Muscle layer of duodenum (tissue), 2 donors: ENCODE measurements around the gene SIGMAR1.

Experiments
- H3K27ac ChIP-seq: one replicate; pipeline ENCODE4 v1.7.0; 2013; ENCODE audit warnings: mild to moderate bottlenecking, low read length
- H3K27me3 ChIP-seq: one replicate; pipeline ENCODE4 v1.7.0; 2013; ENCODE audit warnings: low read depth, mild to moderate bottlenecking, control low read depth, low read length
- H3K36me3 ChIP-seq, 2 donors: one replicate each; pipeline ENCODE4 v1.7.0; 2013; ENCODE audit warnings: low read length in 2 of 2, control low read depth in 1 of 2, mild to moderate bottlenecking in 1 of 2; ENCODE audit not compliant: insufficient read depth in 2 of 2, control insufficient read depth in 1 of 2
- H3K4me1 ChIP-seq, 2 donors: one replicate each; pipeline ENCODE4 v1.7.0; 2013; ENCODE audit warnings: low read length in 2 of 2, mild to moderate bottlenecking in 2 of 2, control low read depth in 1 of 2, moderate library complexity in 1 of 2; ENCODE audit not compliant: insufficient read depth in 2 of 2, control insufficient read depth in 1 of 2
- H3K4me3 ChIP-seq, 2 donors: one replicate each; pipeline ENCODE4 v1.7.0; 2013; ENCODE audit warnings: low read length in 2 of 2, low read depth in 1 of 2, mild to moderate bottlenecking in 1 of 2
- H3K9me3 ChIP-seq, 2 donors: one replicate each; pipeline ENCODE4 v1.7.0; 2013; ENCODE audit warnings: low read length in 2 of 2, control low read depth in 1 of 2, mild to moderate bottlenecking in 1 of 2; ENCODE audit not compliant: control insufficient read depth in 1 of 2
- donor health status: healthy.

The SIGMAR1 gene

DNA sequence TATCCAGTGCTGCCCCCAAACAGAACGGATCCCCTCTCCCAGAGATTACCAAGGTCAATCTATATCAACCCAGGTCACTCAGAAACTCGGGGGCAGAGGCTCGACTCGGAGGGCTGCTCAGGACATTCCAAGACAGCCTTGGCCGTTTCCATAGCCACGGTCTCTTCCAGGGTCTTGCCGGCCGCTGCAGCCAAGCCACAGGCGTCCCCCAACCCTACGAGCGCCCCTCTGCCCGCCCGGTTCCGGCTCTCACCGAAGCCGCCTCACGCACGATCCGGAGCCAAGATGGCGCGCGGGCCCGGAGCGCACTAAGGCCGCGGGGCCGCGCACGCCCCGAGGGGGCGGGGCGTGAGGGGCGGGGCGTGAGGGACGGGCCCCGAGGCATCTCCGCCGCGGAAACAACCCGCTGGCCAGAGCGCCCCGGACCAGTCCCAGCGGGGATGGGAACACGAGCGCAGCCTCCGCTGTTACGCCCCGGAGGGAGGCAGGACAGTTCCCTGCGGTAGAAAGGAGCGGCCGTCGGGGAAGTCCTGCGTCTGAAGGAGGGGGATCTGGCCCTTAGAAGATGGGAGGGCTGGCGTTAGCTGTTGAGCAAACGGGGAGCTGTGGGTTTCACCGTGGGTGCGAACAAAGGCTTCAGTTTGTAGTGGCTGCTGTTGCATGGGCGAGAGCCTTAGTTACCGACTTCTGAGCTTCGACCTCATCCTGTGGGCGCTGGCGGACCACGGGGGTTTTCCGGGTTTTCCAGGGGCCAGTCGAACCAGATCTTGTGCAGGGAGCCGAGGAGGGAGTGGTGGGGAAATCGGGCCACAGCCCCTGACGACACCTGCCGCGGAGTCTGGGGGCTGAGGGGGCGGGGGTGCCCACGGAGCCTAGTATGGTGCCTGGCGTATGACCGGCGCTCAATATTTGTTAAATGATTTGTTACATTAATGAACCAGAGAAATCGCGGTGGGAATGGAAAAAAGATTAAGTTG, 25.5 kb downstream of the SIGMAR1 start, which contains the start of gene RPP25L:
Gene RPP25L, minus strand, starts transcription at position 287 of the 977 bp plus-strand sequence. CDS start 801 bp downstream, outside the sequence.
- peak within 1 kb of the TSS; percentile 91 for H3K27ac ChIP-seq
- no peaks in the 10 kb centered on the region for H3K27me3 ChIP-seq
- no peaks in the 10 kb centered on the region for H3K9me3 ChIP-seq
- H3K4me3 ChIP-seq, result peak within 1 kb of the TSS; percentile 69 to 82
- peaks cover 27 to 36% of the 10 kb centered on the region in 2 donors for H3K36me3 ChIP-seq
- H3K4me1 ChIP-seq, result peaks cover 12 to 24% of the 10 kb centered on the region in 2 donors

DNA sequence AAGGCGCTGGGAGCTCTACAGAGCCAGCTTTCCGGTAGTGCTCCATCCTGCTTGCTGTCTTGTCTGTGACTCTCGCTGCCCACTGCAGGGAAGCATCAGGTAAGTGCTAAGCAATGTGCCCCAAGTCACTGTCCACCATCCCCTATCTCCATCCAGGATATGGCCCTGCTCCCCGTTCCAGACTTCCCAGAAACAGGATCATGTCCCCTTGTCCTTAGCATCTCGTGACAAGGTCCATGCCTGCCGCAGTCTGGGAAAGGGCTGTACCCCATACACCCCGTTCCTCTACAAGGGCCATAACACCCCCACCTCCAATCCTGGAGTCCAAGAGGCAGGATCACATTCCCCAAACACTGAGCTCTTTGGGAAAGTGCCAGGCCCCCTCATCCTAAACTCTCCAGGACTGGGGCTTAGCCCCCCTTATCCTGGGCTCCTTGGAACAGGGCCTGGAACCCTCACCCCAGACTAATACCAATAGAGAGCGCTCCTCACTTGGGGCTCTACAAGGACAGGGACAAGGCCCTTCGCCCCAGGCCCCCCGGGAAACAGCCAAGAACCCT, 26.3 kb downstream of the SIGMAR1 start:
- Histone ChIP-seq H3K27me3 (no peaks in the 10 kb centered on the region), H3K4me1 (peaks cover 12 to 24% of the 10 kb centered on the region in 2 donors), H3K9me3 (no peaks in the 10 kb centered on the region), H3K4me3 (peak overlapping the region; percentile 69 to 82), H3K27ac (peak overlapping the region; percentile 91), H3K36me3 (peaks cover 20 to 28% of the 10 kb centered on the region in 2 donors)

DNA sequence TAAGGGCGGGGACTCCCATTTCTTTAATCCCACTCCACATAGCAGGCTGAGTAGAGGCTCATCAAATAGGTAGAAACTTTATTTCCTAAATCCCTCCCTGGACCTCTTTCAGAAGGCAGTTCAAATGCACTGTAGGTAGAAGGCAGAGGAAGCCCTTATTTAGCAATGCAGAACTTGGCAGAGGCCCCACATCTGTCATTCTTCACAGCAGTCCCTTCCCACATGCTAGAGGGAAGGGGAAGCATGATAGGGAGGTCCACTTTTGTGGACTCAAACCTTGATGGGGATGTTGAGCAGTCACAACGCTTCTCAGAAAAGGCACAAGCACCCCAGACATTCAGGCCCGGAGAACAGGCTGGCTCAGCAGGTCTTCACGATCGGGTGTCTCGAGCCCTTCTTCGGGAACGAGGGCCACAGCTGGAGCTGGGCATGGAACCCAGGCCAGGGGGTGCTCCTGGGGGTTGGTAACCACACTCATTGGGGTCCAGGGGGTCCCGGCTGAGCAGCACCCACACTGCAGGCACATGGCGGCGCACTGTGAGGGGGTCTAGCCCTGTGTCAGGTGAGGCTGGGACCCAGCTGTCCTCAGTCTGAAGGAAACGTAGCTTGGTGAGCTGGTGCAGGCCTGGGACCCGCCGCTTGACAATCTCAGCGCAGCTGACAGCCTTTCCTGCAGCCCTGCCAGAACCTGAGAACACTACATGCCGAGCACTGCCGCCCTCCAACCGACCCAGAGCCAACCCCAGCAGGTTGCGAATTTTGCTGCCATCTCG, 27.0 kb downstream of the SIGMAR1 start:
- peak overlapping the region; percentile 69 to 82 for H3K4me3 ChIP-seq
- H3K4me1 ChIP-seq, result peaks cover 12 to 24% of the 10 kb centered on the region in 2 donors
- H3K9me3 ChIP-seq, result no peaks in the 10 kb centered on the region
- H3K36me3 ChIP-seq, result peaks cover 14 to 21% of the 10 kb centered on the region in 2 donors
- no peaks in the 10 kb centered on the region for H3K27me3 ChIP-seq
- no peak overlapping the region for H3K27ac ChIP-seq

DNA sequence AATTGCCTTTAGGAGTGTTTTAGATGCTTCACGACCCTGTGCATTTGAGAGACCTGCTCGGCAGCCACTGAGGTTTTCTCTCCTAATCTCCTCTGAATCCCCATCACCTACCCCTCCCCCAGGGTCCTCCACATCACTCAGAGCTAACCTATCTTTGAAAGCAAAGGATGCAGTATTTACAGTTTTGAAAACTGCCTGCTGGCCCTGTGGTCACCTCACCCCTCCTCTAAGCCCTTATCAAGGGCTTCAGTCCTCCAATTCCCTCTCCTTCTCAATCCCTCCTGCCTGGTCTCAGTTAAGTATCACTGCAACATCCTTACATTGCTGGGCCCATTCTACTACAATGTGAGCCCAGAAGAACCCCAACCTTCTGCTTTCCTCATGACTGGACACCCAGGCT, 30.3 kb downstream of the SIGMAR1 start:
- Histone ChIP-seq H3K27ac (no peak overlapping the region), H3K27me3 (no peaks in the 10 kb centered on the region), H3K4me3 (no peak overlapping the region), H3K36me3 (no peaks in the 10 kb centered on the region), H3K4me1 (peaks cover 6 to 15% of the 10 kb centered on the region in 2 donors), H3K9me3 (no peaks in the 10 kb centered on the region)

DNA sequence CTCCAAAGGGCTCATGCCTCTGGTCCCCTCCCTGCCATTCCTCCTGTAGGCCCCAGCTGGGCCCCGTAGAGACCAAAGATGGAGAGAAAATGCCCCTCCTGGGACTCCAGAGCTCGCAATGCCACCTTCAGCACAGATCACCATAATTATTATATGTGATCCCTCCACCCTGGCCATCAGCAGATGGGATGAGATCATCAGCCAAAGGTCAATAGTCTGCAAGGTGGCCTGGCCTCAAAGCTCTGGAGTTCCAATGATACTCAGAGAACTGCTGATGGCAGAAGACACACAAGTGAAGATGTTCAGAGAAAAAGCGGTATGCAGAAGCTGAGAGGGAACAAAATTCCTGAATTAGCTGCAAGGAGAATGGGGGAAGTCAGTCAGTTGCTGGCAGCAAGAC, 30.7 kb downstream of the SIGMAR1 start:
- Histone ChIP-seq H3K27ac (no peak overlapping the region), H3K27me3 (no peaks in the 10 kb centered on the region), H3K9me3 (no peaks in the 10 kb centered on the region), H3K4me3 (no peak overlapping the region), H3K4me1 (peaks cover 6 to 14% of the 10 kb centered on the region in 2 donors), H3K36me3 (no peaks in the 10 kb centered on the region)

DNA sequence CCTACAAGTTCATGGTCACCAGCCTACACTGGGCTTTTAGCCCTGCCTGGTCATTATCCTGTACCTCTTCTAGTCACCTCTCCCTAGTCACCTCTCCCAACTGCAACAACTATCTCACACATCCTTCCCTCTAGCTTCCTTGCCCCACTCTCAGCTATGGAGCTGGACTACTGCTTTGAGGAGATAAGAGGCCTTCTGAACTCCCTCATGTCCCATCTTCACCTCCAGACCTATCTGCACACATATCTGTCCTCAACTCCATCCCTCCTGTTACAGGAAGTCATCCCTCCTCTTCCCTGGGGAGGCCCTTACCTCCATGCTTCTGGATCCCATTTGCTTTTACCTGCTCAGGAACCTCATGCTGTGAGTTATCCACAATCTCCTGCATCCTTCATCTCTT, 31.4 kb downstream of the SIGMAR1 start:
- Histone ChIP-seq H3K9me3 (no peaks in the 10 kb centered on the region), H3K27ac (no peak overlapping the region), H3K4me1 (peaks cover 3 to 9% of the 10 kb centered on the region in 2 donors), H3K4me3 (no peak overlapping the region), H3K36me3 (no peaks in the 10 kb centered on the region), H3K27me3 (no peaks in the 10 kb centered on the region)

DNA sequence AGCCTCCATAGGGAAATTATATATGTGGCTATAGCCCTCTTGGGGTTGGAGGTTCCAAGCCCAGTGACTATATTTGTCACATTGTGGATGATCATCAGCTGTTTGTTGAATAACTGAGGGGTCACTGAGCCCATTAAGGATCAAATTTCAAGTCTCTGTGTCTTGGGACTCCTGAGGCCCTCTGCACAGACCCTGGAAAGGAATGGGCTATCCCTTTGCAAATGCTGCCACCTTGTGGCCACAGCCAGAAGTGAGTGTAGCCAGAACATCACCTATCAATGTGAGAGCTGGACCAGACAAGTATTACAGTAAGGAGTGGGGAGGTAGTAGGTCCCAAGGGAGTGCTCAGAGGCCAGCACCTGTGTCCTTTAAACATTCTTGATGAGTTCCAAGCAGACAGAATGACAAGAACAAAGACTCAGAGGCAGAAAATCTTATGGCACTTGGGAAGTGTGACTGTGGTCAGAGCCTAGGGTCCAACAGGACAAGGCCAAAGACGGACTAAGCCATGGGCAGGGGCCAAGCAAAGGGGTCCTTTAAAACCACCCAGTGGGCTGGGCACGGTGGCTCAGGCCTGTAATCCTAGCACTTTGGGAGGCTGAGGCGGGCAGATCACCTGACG, 33.9 kb downstream of the SIGMAR1 start:
- Histone ChIP-seq H3K4me3 (no peak overlapping the region), H3K9me3 (no peaks in the 10 kb centered on the region), H3K36me3 (no peaks in the 10 kb centered on the region), H3K27ac (no peak overlapping the region), H3K4me1 (no peaks in the 10 kb centered on the region), H3K27me3 (no peaks in the 10 kb centered on the region)

DNA sequence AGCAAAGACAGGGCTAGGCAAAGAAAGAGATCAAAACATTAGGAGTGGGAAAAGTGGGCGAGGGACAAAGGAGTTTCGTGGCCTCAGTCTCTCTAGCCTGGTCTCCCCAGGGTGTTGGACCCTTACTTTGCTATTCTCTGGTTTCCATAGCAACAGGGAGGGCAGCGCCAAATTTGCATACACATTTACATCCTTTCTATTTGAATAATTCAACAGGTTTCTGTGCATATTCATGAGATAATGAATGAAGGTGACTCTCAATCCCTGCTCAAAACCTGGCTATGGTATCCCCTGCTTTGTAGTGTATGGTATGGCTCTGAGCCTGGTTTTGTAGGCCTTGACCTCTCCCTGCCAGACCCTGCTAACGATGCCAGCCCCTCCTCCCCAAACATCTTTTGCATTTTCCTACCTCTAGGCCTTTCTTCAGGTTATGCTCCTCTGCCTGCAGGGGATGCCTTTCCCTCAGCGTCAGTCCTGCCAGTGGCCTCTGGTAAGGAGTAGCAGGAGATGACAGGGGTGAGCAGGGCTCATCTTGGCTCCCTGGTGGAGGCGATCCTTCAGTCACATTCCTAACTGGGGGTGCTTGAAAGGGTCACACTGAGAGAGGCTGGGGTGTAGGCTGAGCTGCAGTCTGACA, 35.5 kb downstream of the SIGMAR1 start:
- no peak overlapping the region for H3K27ac ChIP-seq
- H3K4me1 ChIP-seq, result no peaks in the 10 kb centered on the region
- H3K27me3 ChIP-seq, result no peaks in the 10 kb centered on the region
- H3K9me3 ChIP-seq, result no peaks in the 10 kb centered on the region
- no peak overlapping the region for H3K4me3 ChIP-seq
- H3K36me3 ChIP-seq, result no peaks in the 10 kb centered on the region

DNA sequence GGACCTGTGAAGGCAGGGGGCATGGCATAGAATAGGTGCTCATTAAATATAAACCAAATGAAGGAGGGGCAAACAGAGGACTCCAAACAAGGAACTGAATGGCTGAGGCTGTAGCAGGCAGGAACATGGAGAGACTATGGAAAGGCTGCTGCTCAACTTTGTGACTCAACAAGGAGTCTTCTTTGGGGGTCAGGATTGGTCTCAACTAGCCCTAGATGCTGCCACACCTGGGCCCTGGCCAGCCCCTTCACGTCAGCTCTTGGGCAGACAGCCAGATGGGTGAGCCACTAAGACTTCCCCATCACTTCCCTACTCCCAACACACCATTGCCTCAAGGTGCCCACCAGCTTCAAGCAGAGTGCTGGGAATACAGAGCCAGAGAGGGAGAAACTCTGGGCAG, 36.7 kb downstream of the SIGMAR1 start:
- Histone ChIP-seq H3K4me1 (no peaks in the 10 kb centered on the region), H3K4me3 (no peak overlapping the region), H3K27me3 (no peaks in the 10 kb centered on the region), H3K27ac (no peak overlapping the region), H3K36me3 (no peaks in the 10 kb centered on the region), H3K9me3 (no peaks in the 10 kb centered on the region)

DNA sequence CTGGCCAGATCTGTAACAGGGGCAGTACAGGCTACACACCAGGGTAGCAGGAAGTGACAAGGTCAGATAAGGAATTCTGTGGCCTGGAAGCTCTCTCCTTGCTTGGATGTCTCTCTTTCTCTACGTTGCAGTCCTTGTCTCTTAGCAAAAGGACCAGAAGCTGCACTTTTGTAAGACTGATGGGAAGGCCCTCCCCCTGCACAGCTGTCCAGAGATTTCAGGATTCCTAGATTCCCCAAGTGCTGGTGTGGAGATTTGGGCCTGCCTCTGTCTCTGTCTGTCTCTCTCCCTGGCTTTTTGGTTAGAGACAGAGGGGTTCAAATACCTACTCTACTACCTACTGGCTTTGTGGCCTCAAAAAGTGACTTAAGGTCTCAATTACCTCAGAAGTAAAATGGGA, 38.0 kb downstream of the SIGMAR1 start:
- Histone ChIP-seq H3K9me3 (no peaks in the 10 kb centered on the region), H3K4me3 (no peak overlapping the region), H3K27me3 (no peaks in the 10 kb centered on the region), H3K4me1 (no peaks in the 10 kb centered on the region), H3K27ac (no peak overlapping the region), H3K36me3 (no peaks in the 10 kb centered on the region)
